ENCODE data around the gene CRTC3.
A peak's percentile ranks its signal among the peaks of the same experiment; 100 is the strongest.
"Not testable (repeated sequence)": the region's sequence is repeated elsewhere in the genome, so short reads cannot be mapped to it uniquely, and the experiment has no call there.

The CRTC3 gene

GRCh38 chr15:90675464-90675863 lies 145.7 kb downstream of the CRTC3 start:
- no peak for DNase-seq (ENCODE audit: low read depth in 3 of 3)

- DNase-seq (ENCODE audit: low read depth in 3 of 3): no peak
Observed at GRCh38 chr15:90677807-90678790, 148.4 kb downstream of the CRTC3 start.

GRCh38 chr15:90679959-90680358 lies 150.2 kb downstream of the CRTC3 start:
- no peak for DNase-seq (ENCODE audit: low read depth in 3 of 3)

GRCh38 chr15:90680371-90680935 lies 150.7 kb downstream of the CRTC3 start:
- DNase-seq (ENCODE audit: low read depth in 3 of 3): no peak

GRCh38 chr15:90681056-90681455 lies 151.3 kb downstream of the CRTC3 start:
- DNase-seq (ENCODE audit: low read depth in 3 of 3): no peak

- DNase-seq (ENCODE audit: low read depth in 3 of 3): no peak
Observed at GRCh38 chr15:90681480-90681879, 151.8 kb downstream of the CRTC3 start.

GRCh38 chr15:90683371-90683770 lies 153.6 kb downstream of the CRTC3 start:
- no peak for DNase-seq (ENCODE audit: low read depth in 3 of 3)

- no peak for DNase-seq (ENCODE audit: low read depth in 3 of 3)
Observed at GRCh38 chr15:90683876-90684275, 154.2 kb downstream of the CRTC3 start.

GRCh38 chr15:90684281-90684680 lies 154.6 kb downstream of the CRTC3 start:
- DNase-seq (ENCODE audit: low read depth in 3 of 3): no peak

GRCh38 chr15:90685591-90686434 lies 156.1 kb downstream of the CRTC3 start:
- no peak for DNase-seq (ENCODE audit: low read depth in 3 of 3)

GRCh38 chr15:90686435-90687218 lies 156.9 kb downstream of the CRTC3 start:
- DNase-seq (ENCODE audit: low read depth in 3 of 3): peak in 1 of 3 experiments; percentile 7

- DNase-seq (ENCODE audit: low read depth in 3 of 3): not testable (repeated sequence)
Observed at GRCh38 chr15:90689326-90689961, 159.7 kb downstream of the CRTC3 start.

- no peak for DNase-seq (ENCODE audit: low read depth in 3 of 3)
Observed at GRCh38 chr15:90690585-90690984, 160.9 kb downstream of the CRTC3 start.

GRCh38 chr15:90691369-90691768 lies 161.6 kb downstream of the CRTC3 start:
- DNase-seq (ENCODE audit: low read depth in 3 of 3): no peak

- no peak for DNase-seq (ENCODE audit: low read depth in 3 of 3)
Observed at GRCh38 chr15:90691982-90692773, 162.5 kb downstream of the CRTC3 start.
